Cardiac fibroblast (primary cell): Measurements from ENCODE around the gene OR2A2.
"Not testable (repeated sequence)": the region's sequence is repeated elsewhere in the genome, so short reads cannot be mapped to it uniquely, and the experiment has no call there.

Experiments
- DNase-seq, 2 donors: peaks; one replicate each; pipeline versions ENCODE4 v3.0.0 to v3.0.0-alpha.2; 2010; ENCODE audit warnings: low read depth in 2 of 2
- H3K4me3 ChIP-seq, 2 donors: replicated peaks in 1 of 2; 1 replicate in 1 of 2; 2 replicates in 1 of 2; pipeline ENCODE4 v1.5.1; 2011; ENCODE audit warnings: low read depth in 2 of 2, low read length in 2 of 2, mild to moderate bottlenecking in 2 of 2, moderate library complexity in 1 of 2
- TF ChIP-seq, protein P1 (sequence below): IDR thresholded peaks from one replicate; pipeline ENCODE4 v1.5.1; 2011; ENCODE audit warnings: low read depth, mild to moderate bottlenecking, low read length, inconsistent platforms

The OR2A2 gene

DNA sequence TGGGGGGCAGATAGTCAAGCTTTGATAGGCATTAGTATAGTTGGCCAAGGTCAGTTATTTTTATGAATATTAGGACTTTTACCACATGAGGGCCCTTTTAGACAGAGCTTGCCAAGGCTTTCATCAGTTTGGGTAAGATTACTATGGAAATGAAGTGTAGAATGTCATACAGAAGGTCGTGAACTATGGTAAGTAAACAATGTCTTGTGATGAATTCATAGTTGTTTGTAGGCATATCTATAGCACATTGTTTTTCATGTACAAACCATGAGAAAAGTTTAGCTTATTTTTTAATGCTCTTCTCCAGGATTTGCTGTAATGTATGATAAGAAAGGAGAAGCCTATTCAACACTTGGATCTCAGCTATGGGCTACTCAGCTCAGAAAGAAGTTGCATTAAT lies 4.3 kb downstream of the OR2A2 start:
- TF ChIP-seq, protein P1, sequence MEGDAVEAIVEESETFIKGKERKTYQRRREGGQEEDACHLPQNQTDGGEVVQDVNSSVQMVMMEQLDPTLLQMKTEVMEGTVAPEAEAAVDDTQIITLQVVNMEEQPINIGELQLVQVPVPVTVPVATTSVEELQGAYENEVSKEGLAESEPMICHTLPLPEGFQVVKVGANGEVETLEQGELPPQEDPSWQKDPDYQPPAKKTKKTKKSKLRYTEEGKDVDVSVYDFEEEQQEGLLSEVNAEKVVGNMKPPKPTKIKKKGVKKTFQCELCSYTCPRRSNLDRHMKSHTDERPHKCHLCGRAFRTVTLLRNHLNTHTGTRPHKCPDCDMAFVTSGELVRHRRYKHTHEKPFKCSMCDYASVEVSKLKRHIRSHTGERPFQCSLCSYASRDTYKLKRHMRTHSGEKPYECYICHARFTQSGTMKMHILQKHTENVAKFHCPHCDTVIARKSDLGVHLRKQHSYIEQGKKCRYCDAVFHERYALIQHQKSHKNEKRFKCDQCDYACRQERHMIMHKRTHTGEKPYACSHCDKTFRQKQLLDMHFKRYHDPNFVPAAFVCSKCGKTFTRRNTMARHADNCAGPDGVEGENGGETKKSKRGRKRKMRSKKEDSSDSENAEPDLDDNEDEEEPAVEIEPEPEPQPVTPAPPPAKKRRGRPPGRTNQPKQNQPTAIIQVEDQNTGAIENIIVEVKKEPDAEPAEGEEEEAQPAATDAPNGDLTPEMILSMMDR: no peak
- DNase-seq: no peak
- H3K4me3 ChIP-seq: no peak overlapping the region

DNA sequence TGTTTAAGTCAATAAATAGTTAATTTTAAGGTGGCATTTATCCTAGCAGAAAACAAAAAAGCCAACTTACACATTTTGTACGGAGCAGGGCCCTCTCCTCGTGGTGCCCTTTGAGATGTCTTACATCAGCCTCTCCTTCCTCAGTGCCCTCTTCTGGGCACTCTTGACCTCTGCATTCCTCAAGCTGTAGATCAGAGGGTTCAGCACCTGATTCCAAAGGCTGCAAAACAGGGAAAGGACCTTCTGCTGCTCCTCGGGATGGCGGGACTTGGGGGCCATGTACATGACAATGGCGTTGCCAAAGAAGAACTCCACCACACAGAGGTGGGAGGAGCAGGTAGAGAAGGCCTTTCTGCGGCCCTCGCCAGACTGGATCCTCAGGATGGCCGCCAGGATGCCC lies 9.0 kb downstream of the OR2A2 start:
- TF ChIP-seq, protein P1: no peak
- DNase-seq: no peak
- H3K4me3 ChIP-seq: no peak overlapping the region

DNA sequence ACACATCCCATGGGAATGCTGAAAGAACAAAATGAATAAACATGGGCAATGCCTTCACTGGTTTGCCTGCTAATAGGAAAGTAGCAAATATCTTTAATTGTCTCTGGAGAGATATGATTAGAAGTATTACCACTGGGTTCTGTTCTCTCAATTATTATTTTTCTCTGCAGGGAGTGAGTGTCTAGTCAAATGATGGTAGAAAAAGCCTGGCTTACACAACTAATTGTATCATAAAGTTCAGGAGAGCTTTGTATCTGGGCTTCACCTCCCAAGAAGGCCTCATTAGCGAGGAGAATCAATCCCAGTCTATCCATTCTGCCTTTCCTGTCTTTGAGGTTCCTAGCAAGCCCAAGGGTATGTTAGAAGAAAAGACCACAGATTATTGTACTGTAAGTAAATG lies 13.5 kb downstream of the OR2A2 start, which contains the start of gene OR2A14:
OR2A14 (plus strand) TSS at position 301 of the 400 bp plus-strand sequence. CDS start 5,937 bp downstream, outside the sequence.
- DNase-seq: no peak
- H3K4me3 ChIP-seq: no peak within 1 kb of the TSS
- TF ChIP-seq, protein P1: no peak

DNA sequence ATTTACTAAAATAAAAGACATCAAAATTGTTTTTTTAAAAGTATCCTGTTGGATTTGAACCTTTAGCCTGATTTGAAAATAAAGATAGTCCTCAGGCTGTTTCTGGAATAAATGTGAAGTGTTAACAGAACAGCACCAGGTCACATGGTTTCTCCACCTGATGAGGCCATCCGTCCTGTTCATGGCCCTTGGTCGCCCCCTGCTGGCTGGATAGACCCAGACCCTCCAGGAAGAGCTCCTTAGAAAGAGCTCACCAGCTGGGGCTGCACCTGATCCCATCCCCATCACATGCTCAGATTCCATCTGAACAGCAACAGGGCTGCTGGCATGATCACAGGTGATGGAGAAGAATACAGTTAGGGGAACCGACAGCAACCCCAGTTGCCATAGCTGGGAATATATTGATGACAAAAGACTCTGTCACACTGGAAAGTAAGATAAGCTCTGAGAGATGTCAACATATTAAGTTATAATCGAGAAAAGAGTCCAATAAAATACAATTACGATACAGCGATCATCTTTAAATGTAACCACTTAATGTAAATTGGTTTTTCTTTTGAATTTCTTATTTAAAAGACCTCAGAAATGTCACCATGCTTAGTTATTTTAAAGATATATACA lies 18.4 kb downstream of the OR2A2 start:
- no peak overlapping the region for H3K4me3 ChIP-seq
- TF ChIP-seq, protein P1: peak; percentile 90
- DNase-seq: peak; percentile 88 to 89

DNA sequence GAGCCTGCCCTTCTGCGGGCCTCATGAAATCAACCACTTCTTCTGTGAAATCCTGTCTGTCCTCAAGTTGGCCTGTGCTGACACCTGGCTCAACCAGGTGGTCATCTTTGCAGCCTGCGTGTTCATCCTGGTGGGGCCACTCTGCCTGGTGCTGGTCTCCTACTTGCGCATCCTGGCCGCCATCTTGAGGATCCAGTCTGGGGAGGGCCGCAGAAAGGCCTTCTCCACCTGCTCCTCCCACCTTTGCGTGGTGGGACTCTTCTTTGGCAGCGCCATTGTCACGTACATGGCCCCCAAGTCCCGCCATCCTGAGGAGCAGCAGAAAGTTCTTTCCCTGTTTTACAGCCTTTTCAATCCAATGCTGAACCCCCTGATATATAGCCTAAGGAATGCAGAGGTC lies 20.2 kb downstream of the OR2A2 start:
- DNase-seq, H3K4me3 ChIP-seq: not testable (repeated sequence)

DNA sequence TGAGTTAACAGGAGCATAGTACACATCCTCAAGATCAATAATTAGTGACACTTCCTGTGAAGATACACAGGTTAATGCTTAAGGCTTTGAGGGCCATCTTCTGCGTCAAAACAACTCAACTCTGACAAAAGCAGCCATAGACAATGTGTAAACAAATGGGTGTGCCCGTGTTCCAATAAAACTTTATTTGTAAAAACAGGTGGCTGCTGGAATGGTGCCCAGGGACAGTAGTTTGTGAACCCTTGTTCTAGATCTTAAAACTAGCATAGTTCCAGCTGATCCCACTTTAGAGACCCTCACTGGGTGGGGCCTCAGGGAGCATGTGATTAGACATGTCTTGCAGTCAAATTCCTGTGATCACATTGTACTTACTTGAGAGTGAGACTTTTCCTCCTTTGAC lies 21.3 kb downstream of the OR2A2 start:
- DNase-seq: no peak
- TF ChIP-seq, protein P1: no peak
- H3K4me3 ChIP-seq: no peak overlapping the region

DNA sequence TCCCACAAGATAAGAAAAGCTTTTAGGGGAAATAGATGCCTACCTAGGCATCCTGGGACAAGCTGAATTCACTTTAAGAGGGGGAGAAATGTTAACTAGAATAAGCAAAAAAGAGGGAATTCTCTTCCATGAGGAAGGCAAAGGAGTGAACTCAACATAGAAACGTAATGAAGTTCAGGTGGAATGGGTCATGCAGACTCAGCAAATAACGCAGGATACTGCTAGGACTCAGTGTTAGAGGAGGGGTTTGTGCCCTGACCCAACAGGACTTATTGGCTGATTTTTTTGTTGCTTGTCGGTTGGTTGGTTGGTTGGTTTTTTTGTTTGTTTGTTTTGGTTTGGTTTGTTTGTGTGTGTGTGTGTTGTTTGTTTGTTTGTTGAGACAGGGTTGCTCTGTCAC lies 22.9 kb downstream of the OR2A2 start:
- no peak overlapping the region for H3K4me3 ChIP-seq
- DNase-seq: no peak
- TF ChIP-seq, protein P1: no peak
